Left ventricle myocardium inferior (tissue), 1 donor: ENCODE measurements around the gene TADA2B. TPM values are rescaled to one million over a fixed set of nuclear protein-coding genes. Genes with fewer than 3 reads are reported as not detected.

Experiments
- DNase-seq: peaks from one replicate; pipeline ENCODE4 v3.0.0-alpha.2; 2020
- H3K27ac ChIP-seq: fragments of 200-600 bp; replicated peaks from 2 replicates; pipeline ENCODE4 v1.8.0; 2021
- H3K27me3 ChIP-seq: fragments of 200-600 bp; 2 replicates; pipeline ENCODE4 v1.8.0; 2021; ENCODE audit warnings: low read depth
- H3K36me3 ChIP-seq: fragments of 200-600 bp; 2 replicates; pipeline ENCODE4 v1.8.0; 2021
- H3K4me1 ChIP-seq: fragments of 200-600 bp; 2 replicates; pipeline ENCODE4 v1.8.0; 2021
- H3K4me3 ChIP-seq: fragments of 200-600 bp; 2 replicates; pipeline ENCODE4 v1.8.0; 2021; ENCODE audit warnings: mild to moderate bottlenecking, moderate library complexity
- H3K9me3 ChIP-seq: fragments of 200-600 bp; replicated peaks from 2 replicates; pipeline ENCODE4 v1.8.0; 2021
- CTCF ChIP-seq: fragments of 200-600 bp; IDR thresholded peaks from 2 replicates; pipeline ENCODE4 v1.8.0; 2021; ENCODE audit warnings: antibody characterized with exemption, mild to moderate bottlenecking, borderline replicate concordance
- intact Hi-C: fragments of 100-400 bp; cut with micrococcal nuclease; formaldehyde crosslinking; loops from one replicate; pipeline ENCODE4 v1.11.0; 2022
- total RNA-seq: library from RNA; stranded (reverse); fragmentation: NEBNext Ultra II Directional; extraction: Animal tissue kit (Norgen Biotek cat#: 25700); gene quantifications from one replicate; pipeline ENCODE4 v1.2.1, GENCODE V29; 2021
- donor health status: DM: no; HTN: yes; CAD: no; lungs with severe emphysema.

The TADA2B gene
- total RNA-seq, 1 donor from 2014 or later = 33.7 TPM

DNA sequence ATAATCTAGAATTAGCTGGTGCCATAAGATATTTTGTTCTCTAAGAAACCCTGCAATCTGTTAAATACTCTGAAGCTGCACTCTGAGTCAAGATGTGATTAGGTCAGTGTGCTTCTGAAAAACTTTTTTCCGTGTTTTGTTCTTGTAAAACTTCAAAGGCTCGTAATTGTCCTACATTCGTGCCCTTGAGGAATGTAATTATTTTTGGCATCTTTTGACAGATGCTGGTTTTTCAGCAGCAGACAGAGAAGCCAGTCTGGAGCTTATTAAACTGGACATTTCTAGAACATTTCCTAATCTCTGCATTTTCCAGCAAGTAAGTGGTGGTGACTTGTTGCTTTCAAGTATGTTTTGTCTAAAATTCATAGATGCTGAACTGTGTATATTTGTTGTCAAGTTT, 36.8 kb upstream of the TADA2B start:
- no peak for DNase-seq
- Histone ChIP-seq H3K36me3 (peaks cover 86% of the 10 kb centered on the region), H3K27ac (no peak overlapping the region), H3K4me1 (peaks cover 12% of the 10 kb centered on the region), H3K27me3 (no peaks in the 10 kb centered on the region), H3K9me3 (no peaks in the 10 kb centered on the region), H3K4me3 (no peak overlapping the region)
- intact Hi-C loops = no loop called here
- no peak for TF ChIP-seq CTCF

GRCh38 chr4:7007142-7007907, 35.8 kb upstream of the TADA2B start:
- Histone ChIP-seq H3K4me3 (no peak overlapping the region), H3K27me3 (no peaks in the 10 kb centered on the region), H3K4me1 (peaks cover 12% of the 10 kb centered on the region), H3K27ac (no peak overlapping the region), H3K36me3 (peaks cover 85% of the 10 kb centered on the region), H3K9me3 (no peaks in the 10 kb centered on the region)
- no peak for TF ChIP-seq CTCF
- intact Hi-C loops = no loop called here
- no peak for DNase-seq

GRCh38 chr4:7007944-7008343, 35.2 kb upstream of the TADA2B start:
- no peak for DNase-seq
- Histone ChIP-seq H3K36me3 (peaks cover 89% of the 10 kb centered on the region), H3K4me3 (no peak overlapping the region), H3K27me3 (no peaks in the 10 kb centered on the region), H3K9me3 (no peaks in the 10 kb centered on the region), H3K27ac (no peak overlapping the region), H3K4me1 (peaks cover 12% of the 10 kb centered on the region)
- intact Hi-C loops = no loop called here
- TF ChIP-seq CTCF = no peak

- peaks cover 90% of the 10 kb centered on the region for H3K36me3 ChIP-seq
- intact Hi-C loops = no loop called here
- no peaks in the 10 kb centered on the region for H3K9me3 ChIP-seq
- peaks cover 12% of the 10 kb centered on the region for H3K4me1 ChIP-seq
- DNase-seq = no peak
- peak overlapping the region; percentile 22 for H3K27ac ChIP-seq
- no peaks in the 10 kb centered on the region for H3K27me3 ChIP-seq
- no peak for TF ChIP-seq CTCF
- no peak overlapping the region for H3K4me3 ChIP-seq
These were observed 33.6 kb upstream of the TADA2B start for GRCh38 chr4:7009564-7009963.

DNA sequence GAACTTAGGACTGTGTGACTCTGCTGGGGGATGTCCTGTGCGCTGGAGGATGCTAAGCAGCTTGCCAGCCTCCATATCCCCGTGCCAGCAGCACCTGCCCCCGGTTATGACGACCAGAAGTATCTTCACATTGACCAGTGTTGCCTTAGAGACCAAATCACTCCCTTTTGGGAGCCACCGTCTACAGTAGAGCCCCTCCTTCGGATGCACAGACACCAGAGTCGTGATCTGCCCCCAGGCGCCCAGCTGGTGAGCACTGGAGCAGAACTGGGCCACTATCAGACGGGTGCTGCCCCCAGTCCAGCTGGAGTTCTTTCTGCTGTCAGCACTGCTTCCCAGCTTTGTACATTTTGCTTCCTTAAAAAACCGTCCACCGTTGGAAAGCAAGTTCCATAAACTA, 30.0 kb upstream of the TADA2B start:
- no peak overlapping the region for H3K4me3 ChIP-seq
- no peak for DNase-seq
- peaks cover 86% of the 10 kb centered on the region for H3K36me3 ChIP-seq
- no peak overlapping the region for H3K27ac ChIP-seq
- H3K27me3 ChIP-seq = no peaks in the 10 kb centered on the region
- H3K9me3 ChIP-seq = no peaks in the 10 kb centered on the region
- H3K4me1 ChIP-seq = peaks cover 21% of the 10 kb centered on the region
- intact Hi-C loops = no loop called here
- no peak for TF ChIP-seq CTCF
